Measurements from ENCODE around the gene PSD. TPM values are rescaled to one million over a fixed set of nuclear protein-coding genes. Genes with fewer than 3 reads are reported as not detected.

The PSD gene
- total RNA-seq, 1 experiment from 2014 or later = not detected

DNA sequence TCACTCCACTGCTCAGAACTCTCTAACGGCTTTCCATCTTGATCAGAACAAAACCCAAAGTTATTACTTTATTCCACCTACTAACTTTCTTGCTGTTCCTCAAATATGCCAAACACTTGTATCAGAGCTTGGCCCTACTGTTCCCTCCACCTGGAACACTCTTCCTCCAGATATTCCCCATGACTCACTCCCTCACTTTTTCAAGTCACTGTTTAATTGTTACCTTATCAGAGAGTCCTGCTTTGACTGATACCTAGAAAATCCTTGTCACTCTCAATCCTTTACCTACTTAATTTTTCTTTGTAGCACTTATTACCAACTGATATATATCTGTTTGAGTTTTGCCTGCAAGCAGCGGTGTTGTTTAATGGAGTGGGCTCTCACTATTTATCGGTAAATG, 28.7 kb downstream of the PSD start:
- no peak for DNase-seq (ENCODE audit: low read depth)

- peak; percentile 31 for DNase-seq (ENCODE audit: low read depth)
These were observed 33.8 kb downstream of the PSD start for GRCh38 chr10:102384606-102385429.

DNA sequence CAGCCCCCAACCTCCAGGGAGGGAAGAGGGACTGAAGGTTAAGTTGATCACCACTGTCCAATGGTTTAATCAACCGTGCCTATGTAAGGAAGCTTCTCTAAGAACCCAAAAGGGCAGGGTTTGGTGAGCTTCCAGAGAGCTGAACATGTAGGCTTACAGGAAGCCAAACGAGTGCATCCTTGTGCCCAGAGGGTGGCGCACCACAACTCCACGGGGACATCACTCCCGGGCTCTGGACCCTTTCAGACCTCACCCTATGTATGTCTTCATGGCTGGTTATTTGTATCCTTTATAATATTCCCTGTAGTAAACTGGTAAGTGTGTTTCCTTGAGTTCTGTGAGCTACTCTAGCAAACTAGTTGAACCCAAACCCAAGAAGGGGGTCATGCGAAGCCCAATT, 34.5 kb downstream of the PSD start:
- DNase-seq (ENCODE audit: low read depth) = peak; percentile 32

DNA sequence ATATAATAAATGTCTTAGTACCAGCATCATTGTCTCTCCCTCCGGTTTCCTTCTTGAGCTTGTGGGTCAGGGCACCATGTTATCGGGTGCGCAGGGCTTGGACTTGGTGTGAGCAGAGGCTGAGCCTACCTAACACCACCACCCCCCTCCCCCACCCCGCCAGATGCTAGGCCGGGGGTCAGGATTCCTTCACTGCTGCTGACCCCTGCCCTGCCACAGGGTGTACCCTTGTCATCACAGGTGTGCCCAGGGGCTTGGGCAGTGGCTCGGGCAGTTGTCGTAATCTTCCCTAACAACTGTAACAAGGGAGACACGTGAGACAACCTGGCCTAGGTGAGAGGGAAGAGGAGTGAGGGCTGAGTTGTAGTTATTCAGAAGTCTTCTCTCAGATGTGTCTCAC, 35.7 kb downstream of the PSD start:
- DNase-seq (ENCODE audit: low read depth) = no peak

GRCh38 chr10:102381983-102382382, 36.6 kb downstream of the PSD start:
- DNase-seq (ENCODE audit: low read depth) = no peak

DNA sequence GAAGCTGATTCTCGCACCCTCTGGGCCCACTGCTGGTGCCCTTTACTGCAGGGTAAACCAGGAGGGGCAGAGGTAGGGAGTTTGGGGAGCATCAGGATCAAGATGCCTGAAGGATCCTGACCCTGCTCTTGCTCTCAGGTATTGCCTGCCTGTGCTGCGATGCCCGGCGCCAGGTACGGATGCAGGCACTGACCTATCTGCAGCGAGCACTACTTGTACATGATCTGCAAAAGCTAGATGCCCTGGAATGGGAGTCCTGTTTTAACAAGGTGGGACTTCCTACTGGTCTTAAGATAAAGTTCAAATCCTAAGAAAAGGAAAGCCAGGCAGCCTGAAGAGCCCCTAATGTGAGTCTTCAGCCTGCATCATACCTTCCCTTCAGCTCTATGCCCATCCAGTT, 39.2 kb downstream of the PSD start:
- no peak for DNase-seq (ENCODE audit: low read depth)

DNA sequence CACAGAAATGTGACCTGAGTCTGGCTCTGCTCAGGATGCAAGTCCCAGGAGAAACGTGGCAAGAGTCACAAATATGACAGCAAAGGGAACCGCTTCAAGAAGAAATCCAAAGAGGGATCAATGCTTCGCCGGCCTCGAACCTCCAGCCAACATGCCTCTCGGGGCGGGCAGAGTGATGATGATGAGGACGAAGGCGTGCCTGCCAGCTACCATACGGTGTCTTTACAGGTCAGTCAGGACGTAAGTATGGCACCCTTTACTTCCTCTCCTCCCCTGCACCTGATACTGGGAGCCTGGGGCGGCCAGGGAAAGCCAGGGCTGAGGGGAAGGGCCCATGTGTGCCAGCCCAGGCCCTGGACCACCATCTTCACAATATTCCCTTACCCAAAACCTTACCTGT, 41.7 kb downstream of the PSD start:
- DNase-seq (ENCODE audit: low read depth) = no peak

DNA sequence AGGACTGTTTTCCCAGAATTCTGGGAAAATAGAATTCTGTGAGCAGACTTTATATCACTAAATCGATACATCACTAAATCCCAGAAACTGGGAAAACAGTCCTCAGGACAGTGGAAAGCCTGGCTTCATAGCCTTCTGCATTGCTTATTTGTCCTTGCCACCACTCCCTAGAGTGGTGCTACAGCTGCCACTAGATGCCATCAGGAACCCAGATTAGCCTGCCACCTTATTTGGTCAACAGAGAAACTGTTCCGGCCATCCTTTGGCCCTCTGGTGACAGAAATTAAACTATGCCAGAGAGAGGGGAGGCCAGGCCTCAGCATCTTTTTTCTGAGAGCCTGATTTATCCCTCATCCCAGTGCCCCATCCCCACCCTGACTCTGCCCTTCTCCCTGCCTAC, 42.7 kb downstream of the PSD start:
- no peak for DNase-seq (ENCODE audit: low read depth)

GRCh38 chr10:102375250-102375649, 43.3 kb downstream of the PSD start:
- no peak for DNase-seq (ENCODE audit: low read depth)

DNA sequence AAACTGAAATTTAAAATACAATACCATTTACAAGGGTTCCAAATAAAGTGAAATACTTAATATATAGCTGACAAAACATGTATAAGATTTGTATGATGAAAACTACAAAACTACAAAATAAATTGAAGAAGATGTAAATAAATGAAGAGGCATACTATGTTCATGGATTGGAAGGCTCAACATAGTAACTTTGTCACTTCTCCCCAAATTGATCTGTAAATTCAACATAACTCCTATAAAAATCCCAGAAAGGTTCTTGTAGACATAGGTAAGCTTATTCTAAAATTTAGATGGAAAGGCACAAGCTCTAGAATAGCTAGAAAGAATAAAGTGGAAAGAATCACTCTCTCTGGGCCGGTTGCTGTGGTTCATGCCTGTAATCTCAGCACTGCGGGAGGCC, 47.3 kb downstream of the PSD start:
- DNase-seq (ENCODE audit: low read depth) = no peak

DNA sequence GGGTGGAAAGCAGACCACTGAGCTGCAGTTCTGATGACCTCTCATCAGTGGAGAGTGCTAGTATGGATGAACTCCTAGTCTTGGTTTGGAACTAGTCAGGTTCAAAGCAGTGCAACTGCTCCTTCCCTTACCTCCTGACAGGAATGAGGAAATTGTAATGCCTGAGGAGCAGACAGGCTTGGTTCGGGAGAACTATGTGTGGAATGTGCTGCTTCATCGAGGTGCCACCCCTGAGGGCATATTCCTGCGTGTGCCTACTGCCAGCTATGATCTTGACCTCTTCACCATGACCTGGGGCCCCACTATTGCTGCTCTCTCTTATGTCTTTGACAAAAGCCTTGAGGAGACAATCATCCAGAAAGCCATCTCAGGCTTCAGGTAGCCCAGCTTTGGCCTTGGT, 50.5 kb downstream of the PSD start:
- peak; percentile 73 for DNase-seq (ENCODE audit: low read depth)

GRCh38 chr10:102367441-102367840, 51.1 kb downstream of the PSD start:
- peak; percentile 53 for DNase-seq (ENCODE audit: low read depth)

- no peak for DNase-seq (ENCODE audit: low read depth)
These were observed 59.7 kb downstream of the PSD start for GRCh38 chr10:102358712-102359382.

GRCh38 chr10:102354451-102354850, 64.1 kb downstream of the PSD start:
- DNase-seq (ENCODE audit: low read depth) = no peak

Other genes with a start within 250 kb of the PSD start
- 0.17 and 0.27 TPM in 2 replicates for gene ELOVL3, start 192.5 kb downstream of the PSD start, total RNA-seq (2014; rRNA removed; shearing (Covaris generic))
- not detected in 2 replicates for gene PITX3, start 177.3 kb downstream of the PSD start, total RNA-seq (2014; rRNA removed; shearing (Covaris generic))
- 34.4 and 54.7 TPM in 2 replicates for gene GBF1, start 173.3 kb downstream of the PSD start, total RNA-seq (2014; rRNA removed; shearing (Covaris generic))
- 9.1 and 20.7 TPM in 2 replicates for gene NFKB2, start 23.1 kb downstream of the PSD start, total RNA-seq (2014; rRNA removed; shearing (Covaris generic))
- gene FBXL15, start 2.1 kb upstream of the PSD start, total RNA-seq (2014; rRNA removed; shearing (Covaris generic)) = 8.2 and 18.8 TPM in 2 replicates
- 33.1 and 50.9 TPM in 2 replicates for gene CUEDC2, start 13.8 kb upstream of the PSD start, total RNA-seq (2014; rRNA removed; shearing (Covaris generic))
- gene C10orf95, start 32.8 kb upstream of the PSD start, total RNA-seq (2014; rRNA removed; shearing (Covaris generic)) = not detected in 2 replicates
- 120 and 173 TPM in 2 replicates for gene ACTR1A, start 83.9 kb upstream of the PSD start, total RNA-seq (2014; rRNA removed; shearing (Covaris generic))
- 1.9 and 4.6 TPM in 2 replicates for gene SUFU, start 85.2 kb upstream of the PSD start, total RNA-seq (2014; rRNA removed; shearing (Covaris generic))
- gene TRIM8, start 225.7 kb upstream of the PSD start, total RNA-seq (2014; rRNA removed; shearing (Covaris generic)) = 28.8 and 58.1 TPM in 2 replicates

Measured in M059J (cell line).